Trophoblast cell (in vitro differentiated cells and primary cell): ENCODE data around the gene STARD3NL.

ENCODE experiments used
- DNase-seq, 2 donors: peaks; one replicate each; pipeline ENCODE4 v3.0.0-alpha.2; 2016
- H2AFZ ChIP-seq: 2 replicates; pipeline ENCODE4 v1.6.1; 2013; ENCODE audit warnings: low read length, moderate library complexity, mild to moderate bottlenecking; ENCODE audit not compliant: insufficient read depth, poor library complexity
- H2AK5ac ChIP-seq: 2 replicates; pipeline ENCODE4 v1.6.1; 2013; ENCODE audit warnings: mild to moderate bottlenecking, low read length
- H2BK120ac ChIP-seq: 2 replicates; pipeline ENCODE4 v1.6.1; 2013; ENCODE audit warnings: low read length, mild to moderate bottlenecking, moderate library complexity; ENCODE audit not compliant: insufficient read depth, poor library complexity
- H2BK12ac ChIP-seq: 2 replicates; pipeline ENCODE4 v1.6.1; 2013; ENCODE audit warnings: mild to moderate bottlenecking, low read length, moderate library complexity
- H2BK5ac ChIP-seq: 2 replicates; pipeline ENCODE4 v1.6.1; 2013; ENCODE audit warnings: low read length, low read depth, moderate library complexity, mild to moderate bottlenecking; ENCODE audit not compliant: poor library complexity
- H3K14ac ChIP-seq: 2 replicates; pipeline ENCODE4 v1.6.1; 2013; ENCODE audit warnings: mild to moderate bottlenecking, low read length
- H3K18ac ChIP-seq: 2 replicates; pipeline ENCODE4 v1.6.1; 2013; ENCODE audit warnings: mild to moderate bottlenecking, low read length
- H3K23ac ChIP-seq: 2 replicates; pipeline ENCODE4 v1.6.1; 2013; ENCODE audit warnings: low read length
- H3K27ac ChIP-seq: 2 replicates; pipeline ENCODE4 v1.5.1; 2013; ENCODE audit warnings: low read depth, mild to moderate bottlenecking, inconsistent platforms, low read length, moderate library complexity
- H3K27me3 ChIP-seq: 2 replicates; pipeline ENCODE4 v1.6.1; 2013; ENCODE audit warnings: inconsistent platforms, mild to moderate bottlenecking, low read length, moderate library complexity; ENCODE audit not compliant: insufficient read depth
- H3K36me3 ChIP-seq, 2 experiments: 1 replicate in 1 of 2; 2 replicates in 1 of 2; pipeline ENCODE4 v1.6.1; 2013; ENCODE audit warnings: low read length in 2 of 2, mild to moderate bottlenecking in 2 of 2, moderate library complexity in 1 of 2; ENCODE audit not compliant: insufficient read depth in 2 of 2, control insufficient read depth in 1 of 2
- H3K4ac ChIP-seq: 2 replicates; pipeline ENCODE4 v1.6.1; 2013; ENCODE audit warnings: low read depth, mild to moderate bottlenecking, low read length, moderate library complexity
- H3K4me1 ChIP-seq, 2 experiments: 1 replicate in 1 of 2; 2 replicates in 1 of 2; pipeline ENCODE4 v1.6.1; 2013; ENCODE audit warnings: low read length in 2 of 2, mild to moderate bottlenecking in 2 of 2, moderate library complexity in 1 of 2; ENCODE audit not compliant: insufficient read depth in 2 of 2, control insufficient read depth in 1 of 2
- H3K4me2 ChIP-seq: 2 replicates; pipeline ENCODE4 v1.6.1; 2013; ENCODE audit warnings: inconsistent platforms, mild to moderate bottlenecking, low read length, moderate library complexity
- H3K4me3 ChIP-seq: 2 replicates; pipeline ENCODE4 v1.5.1; 2013; ENCODE audit warnings: mild to moderate bottlenecking, low read depth, low read length, inconsistent platforms
- H3K79me1 ChIP-seq: one replicate; pipeline ENCODE4 v1.6.1; 2013; ENCODE audit warnings: low read length
- H3K79me2 ChIP-seq: 2 replicates; pipeline ENCODE4 v1.6.1; 2013; ENCODE audit warnings: low read length, mild to moderate bottlenecking; ENCODE audit not compliant: control insufficient read depth, insufficient read depth, poor library complexity
- H3K9ac ChIP-seq: 2 replicates; pipeline ENCODE4 v1.6.1; 2013; ENCODE audit warnings: mild to moderate bottlenecking, low read length
- H3K9me3 ChIP-seq: 2 replicates; pipeline ENCODE4 v1.6.1; 2013; ENCODE audit warnings: low read depth, mild to moderate bottlenecking, control low read depth, inconsistent platforms, low read length; ENCODE audit not compliant: insufficient read depth
- H4K12ac ChIP-seq: 2 replicates; pipeline ENCODE4 v1.6.1; 2013; ENCODE audit warnings: low read depth, mild to moderate bottlenecking, low read length, moderate library complexity
- H4K8ac ChIP-seq: 2 replicates; pipeline ENCODE4 v1.6.1; 2013; ENCODE audit warnings: low read depth, mild to moderate bottlenecking, low read length, moderate library complexity
- H4K91ac ChIP-seq: one replicate; pipeline ENCODE4 v1.6.1; 2013; ENCODE audit warnings: low read depth, mild to moderate bottlenecking, low read length, moderate library complexity
- WGBS: extraction: QIAGEN DNeasy Blood & Tissue Kit; methylation state at CpG from one replicate; pipeline ENCODE4 v1.1.7; 2013; ENCODE audit warnings: missing lambda C conversion rate; ENCODE audit not compliant: insufficient read length, insufficient coverage; ENCODE audit errors: extremely low coverage; 5-methylcytosine and 5-hydroxymethylcytosine counted together

Gene STARD3NL

GRCh38 chr7:38211940-38212339 is 33.9 kb downstream of the STARD3NL start:
- Histone ChIP-seq H3K27ac (no peak overlapping the region), H3K79me2 (no peaks in the 10 kb centered on the region), H4K91ac (no peak overlapping the region), H3K27me3 (no peaks in the 10 kb centered on the region), H3K4me3 (no peak overlapping the region), H3K4me1 (peaks cover 3 to 4% of the 10 kb centered on the region in 2 experiments), H4K12ac (no peak overlapping the region), H2BK12ac (no peak overlapping the region), H3K9me3 (no peaks in the 10 kb centered on the region), H3K9ac (no peak overlapping the region), H3K14ac (no peak overlapping the region), H3K4ac (no peak overlapping the region), H3K79me1 (no peaks in the 10 kb centered on the region), H2AK5ac (no peak overlapping the region), H2BK5ac (no peak overlapping the region), H3K4me2 (no peak overlapping the region), H3K23ac (no peak overlapping the region), H4K8ac (no peak overlapping the region), H2AFZ (no peak overlapping the region), H3K18ac (no peak overlapping the region), H3K36me3 (peaks cover 8 to 14% of the 10 kb centered on the region in 2 experiments), H2BK120ac (no peak overlapping the region)
- DNase-seq, result no peak
- no CpG with 5 or more reads among the region's 3 CpGs for WGBS

- no peak for DNase-seq
- H4K91ac ChIP-seq, result no peak overlapping the region
- no peaks in the 10 kb centered on the region for H3K79me1 ChIP-seq
- no peaks in the 10 kb centered on the region for H3K9me3 ChIP-seq
- H2AK5ac ChIP-seq, result no peak overlapping the region
- H3K4me2 ChIP-seq, result no peak overlapping the region
- H3K4ac ChIP-seq, result no peak overlapping the region
- H3K18ac ChIP-seq, result no peak overlapping the region
- H3K9ac ChIP-seq, result no peak overlapping the region
- H2AFZ ChIP-seq, result no peak overlapping the region
- peaks cover 12 to 27% of the 10 kb centered on the region in 2 experiments for H3K36me3 ChIP-seq
- WGBS, result no CpG with 5 or more reads among the region's 1 CpG
- H4K8ac ChIP-seq, result no peak overlapping the region
- no peak overlapping the region for H3K27ac ChIP-seq
- no peaks in the 10 kb centered on the region for H3K79me2 ChIP-seq
- no peaks in the 10 kb centered on the region for H3K27me3 ChIP-seq
- no peak overlapping the region for H2BK12ac ChIP-seq
- H3K4me1 ChIP-seq, result peaks cover 3 to 4% of the 10 kb centered on the region in 2 experiments
- H2BK120ac ChIP-seq, result no peak overlapping the region
- no peak overlapping the region for H3K14ac ChIP-seq
- no peak overlapping the region for H2BK5ac ChIP-seq
- H3K23ac ChIP-seq, result no peak overlapping the region
- H4K12ac ChIP-seq, result no peak overlapping the region
- no peak overlapping the region for H3K4me3 ChIP-seq
These were observed 37.1 kb downstream of the STARD3NL start for GRCh38 chr7:38215115-38215514.

GRCh38 chr7:38215735-38216670 is 38.0 kb downstream of the STARD3NL start:
- Histone ChIP-seq H3K18ac (no peak overlapping the region), H4K91ac (no peak overlapping the region), H3K36me3 (peaks cover 14 to 28% of the 10 kb centered on the region in 2 experiments), H3K14ac (no peak overlapping the region), H2AK5ac (no peak overlapping the region), H3K9ac (no peak overlapping the region), H3K9me3 (no peaks in the 10 kb centered on the region), H3K27ac (no peak overlapping the region), H3K27me3 (no peaks in the 10 kb centered on the region), H2BK5ac (no peak overlapping the region), H2AFZ (no peak overlapping the region), H3K23ac (no peak overlapping the region), H3K79me2 (no peaks in the 10 kb centered on the region), H4K8ac (no peak overlapping the region), H4K12ac (no peak overlapping the region), H2BK120ac (no peak overlapping the region), H3K4me1 (peaks cover 3 to 4% of the 10 kb centered on the region in 2 experiments), H3K4me2 (no peak overlapping the region), H2BK12ac (no peak overlapping the region), H3K4ac (no peak overlapping the region), H3K4me3 (no peak overlapping the region), H3K79me1 (no peaks in the 10 kb centered on the region)
- peak; percentile 72 to 90 for DNase-seq
- no CpG with 5 or more reads among the region's 5 CpGs for WGBS

GRCh38 chr7:38217672-38218071 is 39.6 kb downstream of the STARD3NL start:
- no peaks in the 10 kb centered on the region for H3K79me2 ChIP-seq
- no peak overlapping the region for H3K18ac ChIP-seq
- no peak overlapping the region for H3K4me3 ChIP-seq
- H4K8ac ChIP-seq, result no peak overlapping the region
- no peak overlapping the region for H3K23ac ChIP-seq
- no peak overlapping the region for H3K9ac ChIP-seq
- WGBS, result no CpG with 5 or more reads among the region's 2 CpGs
- H2BK120ac ChIP-seq, result no peak overlapping the region
- no peaks in the 10 kb centered on the region for H3K27me3 ChIP-seq
- no peak overlapping the region for H2AK5ac ChIP-seq
- no peak overlapping the region for H4K91ac ChIP-seq
- no peaks in the 10 kb centered on the region for H3K4me1 ChIP-seq
- no peak overlapping the region for H2BK5ac ChIP-seq
- H4K12ac ChIP-seq, result no peak overlapping the region
- no peak overlapping the region for H3K4ac ChIP-seq
- peaks cover 16 to 32% of the 10 kb centered on the region in 2 experiments for H3K36me3 ChIP-seq
- H3K79me1 ChIP-seq, result no peaks in the 10 kb centered on the region
- H2BK12ac ChIP-seq, result no peak overlapping the region
- no peak for DNase-seq
- no peaks in the 10 kb centered on the region for H3K9me3 ChIP-seq
- no peak overlapping the region for H3K27ac ChIP-seq
- no peak overlapping the region for H3K14ac ChIP-seq
- H3K4me2 ChIP-seq, result no peak overlapping the region
- H2AFZ ChIP-seq, result no peak overlapping the region
